DMS153 treated with DMSO at 0.1 percent for 48 hours (cell line): Measurements from ENCODE around the gene GLS2.
"Not testable (repeated sequence)": the region's sequence is repeated elsewhere in the genome, so short reads cannot be mapped to it uniquely, and the experiment has no call there.

Experiments used
- DNase-seq: peaks from one replicate; lab custom pipeline; 2025; ENCODE audit not compliant: unreplicated experiment; lab: John Stamatoyannopoulos, UW

The GLS2 gene

GRCh38 chr12:56448860-56449621, 38.9 kb downstream of the GLS2 start, which contains the start of gene TIMELESS:
TSS of gene TIMELESS (minus strand) at chr12:56449426. CDS start at chr12:56434170, 15,256 bp downstream.
- DNase-seq: peak; percentile 90

- not testable (repeated sequence) for DNase-seq
Measured at GRCh38 chr12:56443208-56443607, 44.8 kb downstream of the GLS2 start.

- no peak for DNase-seq
Measured at GRCh38 chr12:56437430-56438176, 50.4 kb downstream of the GLS2 start.

- no peak for DNase-seq
Measured at GRCh38 chr12:56434828-56435227, 53.1 kb downstream of the GLS2 start.

GRCh38 chr12:56431850-56432249, 56.1 kb downstream of the GLS2 start:
- no peak for DNase-seq

GRCh38 chr12:56431288-56431687, 56.7 kb downstream of the GLS2 start:
- no peak for DNase-seq

- DNase-seq: no peak
Measured at GRCh38 chr12:56425940-56426438, 62.0 kb downstream of the GLS2 start.

- peak; percentile 4 for DNase-seq
Measured at GRCh38 chr12:56425193-56425592, 62.8 kb downstream of the GLS2 start.
